HUDEP-2 (cell line): Measurements from ENCODE around the gene CCDC66.

Experiments
- DNase-seq, 76 experiments: peaks; one replicate each; lab custom pipeline; 2025; ENCODE audit not compliant: unreplicated experiment in 76 of 76; lab: John Stamatoyannopoulos, UW

Gene CCDC66

GRCh38 chr3:56620371-56620770, 63.4 kb downstream of the CCDC66 start:
- DNase-seq: no peak

- no peak for DNase-seq
These were observed 64.7 kb downstream of the CCDC66 start for GRCh38 chr3:56621681-56622080.

GRCh38 chr3:56622381-56622780, 65.4 kb downstream of the CCDC66 start:
- no peak for DNase-seq

GRCh38 chr3:56624725-56625124, 67.8 kb downstream of the CCDC66 start:
- no peak for DNase-seq

GRCh38 chr3:56629047-56629446, 72.1 kb downstream of the CCDC66 start:
- DNase-seq: no peak

- no peak for DNase-seq
These were observed 72.5 kb downstream of the CCDC66 start for GRCh38 chr3:56629451-56629850.

- DNase-seq: no peak
These were observed 74.0 kb downstream of the CCDC66 start for GRCh38 chr3:56630966-56631365.

GRCh38 chr3:56633181-56633580, 76.2 kb downstream of the CCDC66 start:
- DNase-seq: no peak

- DNase-seq: no peak
These were observed 76.9 kb downstream of the CCDC66 start for GRCh38 chr3:56633602-56634535.

GRCh38 chr3:56645407-56645806, 88.4 kb downstream of the CCDC66 start:
- no peak for DNase-seq

- no peak for DNase-seq
These were observed 97.5 kb downstream of the CCDC66 start for GRCh38 chr3:56654460-56654859.

- no peak for DNase-seq
These were observed 98.7 kb downstream of the CCDC66 start for GRCh38 chr3:56655709-56656108.

- DNase-seq: no peak
These were observed 107.8 kb downstream of the CCDC66 start for GRCh38 chr3:56664823-56665222.

GRCh38 chr3:56667973-56668579, 111.1 kb downstream of the CCDC66 start:
- DNase-seq: no peak
